DMS79 treated with DMSO at 0.1 percent for 48 hours (cell line): Measurements from ENCODE around the gene VPS37B.
"Not testable (repeated sequence)": the region's sequence is repeated elsewhere in the genome, so short reads cannot be mapped to it uniquely, and the experiment has no call there.

Experiments
- DNase-seq: peaks from one replicate; lab custom pipeline; 2025; lab: John Stamatoyannopoulos, UW

The VPS37B gene

GRCh38 chr12:122908915-122909314 is 13.0 kb upstream of the VPS37B start:
- DNase-seq, result no peak

DNA sequence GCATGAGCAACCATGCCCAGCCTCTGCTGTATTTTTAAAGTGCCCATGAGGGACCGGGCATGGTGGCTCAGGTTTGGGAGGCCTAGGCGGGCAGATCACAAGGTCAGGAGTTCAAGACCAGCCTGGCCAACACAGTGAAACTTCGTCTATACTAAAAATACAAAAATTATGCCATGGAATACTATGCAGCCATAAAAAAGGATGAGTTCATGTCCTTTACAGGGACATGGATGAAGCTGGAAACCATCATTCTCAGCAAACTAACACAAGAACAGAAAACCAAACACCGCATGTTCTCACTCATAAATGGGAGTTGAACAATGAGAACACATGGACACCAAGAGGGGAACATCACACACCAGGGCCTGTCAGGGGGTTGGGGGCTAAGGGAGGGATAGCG is 9.3 kb upstream of the VPS37B start:
- DNase-seq, result not testable (repeated sequence)

- no peak for DNase-seq
Measured at GRCh38 chr12:122903693-122904034, 7.7 kb upstream of the VPS37B start.

DNA sequence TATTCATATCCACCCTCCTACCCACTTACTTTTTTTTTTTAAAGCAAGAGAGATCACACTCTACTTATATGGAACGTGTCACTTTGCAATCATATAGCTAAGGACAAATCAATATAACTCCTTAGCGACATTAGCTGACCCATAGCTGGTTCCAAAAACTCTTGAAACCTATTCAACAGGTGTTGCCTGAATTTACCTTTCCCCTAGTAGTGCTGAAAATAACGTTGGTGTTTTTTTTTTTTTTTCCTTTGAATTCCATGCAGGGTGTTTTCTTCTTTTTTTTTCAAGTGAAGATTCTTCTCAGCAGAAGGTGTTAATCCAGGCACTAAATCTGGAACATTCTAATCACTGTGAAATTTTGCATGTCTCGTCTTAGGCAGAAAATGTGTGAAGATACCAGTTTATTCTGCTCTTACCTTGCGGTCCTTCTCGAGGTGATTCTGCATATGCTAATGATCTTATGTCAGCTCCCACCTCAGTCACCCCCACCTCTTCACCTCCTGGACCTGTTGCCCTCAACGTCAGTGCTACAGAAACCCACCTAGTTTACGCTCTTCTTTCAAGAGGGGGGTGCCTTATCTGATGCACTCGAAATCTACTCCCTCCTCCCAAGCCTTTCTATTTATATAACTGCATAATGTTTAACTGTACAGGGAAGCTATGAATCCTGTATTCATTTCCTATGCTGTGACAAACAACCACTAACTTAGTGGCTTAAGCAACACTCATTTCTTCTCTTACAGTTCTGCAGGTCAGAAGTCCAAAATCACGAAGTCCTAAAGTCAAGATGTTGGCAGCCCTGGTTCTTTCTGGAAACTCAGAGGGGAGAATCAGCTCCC is 7.1 kb upstream of the VPS37B start:
- DNase-seq, result no peak

DNA sequence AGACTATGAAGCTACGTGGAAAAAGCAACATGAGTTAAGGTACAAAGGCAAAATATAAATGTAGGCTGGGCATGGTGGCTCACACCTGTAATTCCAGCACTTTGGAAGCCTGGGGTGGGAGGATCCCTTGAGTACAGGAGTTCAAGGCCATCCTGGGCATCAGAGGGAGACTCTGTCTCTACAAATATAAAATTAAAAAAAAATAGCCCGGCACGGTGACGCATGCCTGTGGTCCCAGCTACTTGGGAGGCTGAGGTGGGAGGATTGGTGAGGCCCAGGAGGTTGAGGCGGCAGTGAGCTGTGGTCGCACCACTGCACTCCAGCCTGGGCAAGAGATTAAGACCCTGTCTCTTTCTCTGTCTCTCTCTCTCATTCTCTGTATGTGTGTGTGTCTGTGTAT is 4.0 kb upstream of the VPS37B start:
- no peak for DNase-seq

DNA sequence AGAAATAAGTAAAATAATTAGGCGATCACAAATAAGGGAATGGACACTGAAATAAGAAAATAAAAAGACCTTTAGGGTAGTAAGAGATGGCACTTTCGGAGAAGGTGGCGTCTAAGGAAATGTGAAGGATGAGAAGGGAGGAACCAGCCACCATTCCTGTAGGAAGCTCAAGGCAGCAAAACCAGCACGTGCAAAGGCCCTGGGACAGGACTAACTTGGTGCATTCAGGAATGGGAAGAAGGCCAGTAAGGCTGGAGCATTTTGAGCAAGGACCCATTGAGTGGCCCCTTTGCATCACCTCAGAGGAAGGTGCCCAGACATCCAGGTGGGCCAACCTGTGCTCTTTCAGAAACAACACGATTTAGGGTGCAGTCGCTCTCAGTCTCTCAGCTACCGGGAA is 738 bp upstream of the VPS37B start:
- DNase-seq, result no peak

- no peak for DNase-seq
Measured at GRCh38 chr12:122895320-122895703, 612 bp downstream of the VPS37B start.

DNA sequence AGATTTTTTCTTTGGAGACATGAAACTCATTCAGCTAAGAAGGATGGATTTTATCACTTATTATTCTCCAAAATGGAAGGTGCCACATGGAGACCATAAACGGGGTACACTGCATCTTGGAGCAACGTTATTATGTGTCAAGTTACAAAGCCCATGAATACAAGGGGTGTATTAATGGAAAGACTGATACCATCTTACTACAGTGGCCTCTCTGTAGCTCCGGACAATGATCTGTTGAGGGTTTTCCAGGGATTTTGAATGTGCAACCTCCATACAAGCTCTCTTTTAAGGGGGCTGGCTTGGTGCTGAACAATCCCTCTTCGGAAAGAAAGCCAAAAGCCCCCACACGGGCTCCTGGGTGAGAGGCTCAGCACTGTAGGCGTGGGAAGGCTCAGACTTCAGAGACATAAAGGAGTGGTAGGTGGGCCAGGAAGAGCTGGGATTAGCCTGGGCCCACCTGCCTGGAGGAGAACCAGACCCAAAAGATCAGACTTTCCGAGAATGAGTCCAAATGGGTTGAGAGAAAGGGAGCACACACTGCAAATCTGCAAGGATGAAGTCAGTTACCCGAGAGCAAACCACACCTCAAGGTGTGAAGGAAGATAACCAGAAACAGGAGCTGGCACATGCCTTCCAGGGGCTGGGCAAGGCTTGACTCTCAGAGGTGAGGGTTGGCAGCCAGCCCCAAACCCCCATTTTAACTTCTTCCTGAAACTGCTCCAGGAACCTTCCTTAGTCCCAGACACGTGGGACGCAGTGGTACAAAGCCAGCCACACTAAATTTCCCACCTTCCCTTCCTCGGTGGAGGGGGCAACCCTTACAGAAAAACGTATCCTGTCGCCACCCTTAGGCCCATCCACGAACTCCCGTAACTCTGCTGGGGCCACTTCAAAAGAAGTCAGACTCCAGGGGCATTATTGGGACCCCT is 1.5 kb downstream of the VPS37B start:
- no peak for DNase-seq

DNA sequence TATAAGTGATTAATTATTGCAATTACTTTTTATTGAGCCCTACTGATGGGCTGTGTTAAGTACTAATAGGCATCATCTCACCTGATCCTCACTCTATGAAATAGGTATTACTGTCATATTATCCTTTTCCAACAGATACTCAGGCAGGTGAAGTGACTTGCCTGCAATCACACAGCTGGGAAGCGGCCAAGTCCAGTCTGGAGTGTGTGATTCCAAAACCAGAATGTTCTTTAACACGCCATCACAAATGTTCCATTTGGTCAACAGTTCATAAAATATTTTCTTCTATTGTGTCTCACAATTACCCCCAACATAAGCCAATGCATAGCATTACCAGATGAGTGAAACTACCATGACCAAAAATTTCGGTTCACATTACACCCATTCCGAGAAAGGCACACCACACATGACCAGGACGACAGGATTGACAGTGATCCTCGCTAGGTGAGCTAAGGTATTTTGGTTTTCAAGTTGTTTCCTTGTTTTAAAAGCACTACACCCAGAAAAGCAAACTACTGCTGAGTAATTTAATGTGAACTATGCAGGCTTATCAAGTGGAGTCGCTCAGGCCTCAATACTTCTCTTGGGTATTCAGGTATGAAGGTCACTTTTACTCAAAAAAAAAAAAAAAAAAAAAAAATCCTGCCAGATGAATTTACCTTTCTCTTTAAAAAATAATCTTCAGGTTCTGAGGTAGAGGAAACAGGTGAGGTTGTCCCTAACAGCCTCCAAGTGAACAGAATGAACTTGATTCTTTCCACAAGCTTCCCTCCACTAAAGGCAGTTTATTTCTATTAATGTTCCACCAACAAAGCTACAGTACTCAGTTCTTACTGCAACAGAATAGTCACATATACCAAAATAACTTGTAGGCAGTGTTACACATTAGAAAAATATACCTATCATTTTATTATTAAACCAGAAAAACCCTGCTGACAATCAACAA is 2.4 kb downstream of the VPS37B start:
- DNase-seq, result peak; percentile 40

DNA sequence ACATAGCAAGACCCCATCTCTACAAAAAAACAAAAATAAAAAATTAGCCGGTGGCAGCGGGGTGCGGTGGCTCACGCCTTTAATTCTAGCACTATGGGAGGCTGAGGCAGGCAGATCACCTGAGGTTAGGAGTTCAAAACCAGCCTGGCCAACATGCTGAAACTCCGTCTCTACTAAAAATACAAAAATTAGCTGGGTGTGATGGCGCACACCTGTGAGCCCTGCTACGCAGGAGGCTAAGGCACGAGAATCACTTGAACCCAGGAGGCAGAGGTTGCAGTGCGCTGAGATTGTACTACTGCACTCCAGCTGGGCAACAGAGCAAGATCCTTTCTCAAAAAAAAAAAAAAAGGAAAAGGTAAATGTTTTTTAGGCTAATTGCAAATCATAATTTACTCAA is 3.2 kb downstream of the VPS37B start:
- not testable (repeated sequence) for DNase-seq

- DNase-seq, result no peak
Measured at GRCh38 chr12:122891661-122892525, 4.0 kb downstream of the VPS37B start.

DNA sequence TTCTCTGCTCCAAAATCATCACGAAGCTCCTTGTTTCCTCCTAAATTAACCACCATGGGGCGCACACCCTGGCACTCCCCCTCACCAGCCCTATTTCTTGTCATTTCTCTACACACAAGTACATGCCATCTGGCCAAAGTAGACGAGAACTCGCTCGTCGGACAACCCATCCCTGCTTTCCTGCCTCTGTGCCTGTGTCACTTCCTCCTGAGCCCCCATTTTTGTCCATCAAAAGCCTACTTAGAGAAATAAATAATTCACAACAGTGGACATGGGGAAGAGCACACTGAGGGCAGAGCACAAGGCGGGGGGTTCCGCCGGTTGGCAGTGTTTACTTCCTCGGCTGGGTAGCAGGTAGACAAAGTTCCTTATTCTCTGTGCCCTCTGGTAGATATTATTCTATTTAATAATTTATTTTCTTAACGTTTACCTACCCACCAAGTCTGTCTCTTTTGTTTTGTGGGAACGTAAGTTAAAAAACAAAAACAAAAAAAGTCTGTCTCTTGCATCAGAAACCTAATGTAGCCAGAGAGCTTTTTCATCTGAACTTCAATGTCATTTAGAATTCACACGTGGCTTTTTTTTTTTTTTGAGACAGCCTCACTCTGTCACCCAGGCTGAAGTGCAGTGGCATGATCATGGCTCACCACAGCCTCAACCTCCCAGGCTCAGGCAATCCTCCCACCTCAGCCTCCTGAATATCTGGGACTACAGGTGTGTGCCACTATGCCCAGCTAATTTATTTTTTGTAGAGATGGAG is 6.0 kb downstream of the VPS37B start:
- no peak for DNase-seq

DNA sequence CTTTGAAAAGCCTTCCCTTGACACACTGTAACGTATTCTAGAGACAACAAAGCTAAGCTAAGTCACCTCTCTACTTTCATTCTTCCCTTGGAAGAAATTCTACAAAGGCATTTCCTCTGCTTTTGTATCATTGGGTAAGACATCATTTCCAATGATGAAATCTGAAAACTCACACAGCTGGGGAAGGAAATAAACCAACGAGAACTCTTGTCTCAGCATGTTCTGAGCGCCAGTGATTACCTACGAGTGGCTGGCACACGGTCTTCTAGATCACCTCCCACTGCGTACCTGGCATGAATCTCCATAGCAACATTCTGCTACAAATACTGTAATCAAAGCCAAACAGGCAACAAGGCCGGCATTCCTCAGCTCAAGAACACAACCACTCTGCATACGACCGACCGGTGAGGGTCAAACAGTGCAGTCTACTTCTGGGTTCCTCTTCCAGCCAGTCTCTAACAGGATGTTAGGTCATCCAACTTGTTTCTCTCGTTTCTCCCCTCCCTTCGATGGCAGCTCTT is 7.6 kb downstream of the VPS37B start:
- DNase-seq, result peak; percentile 97

GRCh38 chr12:122887819-122888212 is 8.1 kb downstream of the VPS37B start:
- no peak for DNase-seq

- no peak for DNase-seq
Measured at GRCh38 chr12:122886851-122887818, 8.8 kb downstream of the VPS37B start.

- DNase-seq, result no peak
Measured at GRCh38 chr12:122886161-122886560, 9.8 kb downstream of the VPS37B start.

DNA sequence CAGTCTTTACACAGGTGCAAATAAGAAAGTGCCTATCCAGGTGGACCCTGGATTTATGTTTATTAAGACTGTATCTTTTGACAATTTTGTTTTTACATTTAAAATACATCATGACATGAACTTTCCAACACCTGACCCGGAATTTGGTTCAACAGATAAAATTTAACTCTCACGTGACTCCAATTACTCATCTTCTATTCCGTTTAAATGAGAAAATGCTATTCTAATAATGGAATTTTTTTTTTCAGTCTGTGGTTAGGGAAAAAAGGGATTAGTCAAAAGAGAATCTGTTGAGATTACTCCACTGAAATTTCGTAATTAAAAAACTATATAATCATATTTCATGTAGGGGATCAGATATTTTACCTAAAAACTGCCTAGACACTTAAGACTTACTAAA is 11.1 kb downstream of the VPS37B start:
- no peak for DNase-seq

GRCh38 chr12:122884091-122884826 is 11.7 kb downstream of the VPS37B start:
- no peak for DNase-seq
